Thymus (tissue), 11 donors: Measurements from ENCODE around the gene LRRC3. TPM values are rescaled to one million over a fixed set of nuclear protein-coding genes. Genes with fewer than 3 reads are reported as not detected.

Experiments used
- DNase-seq, 9 donors: peaks; one replicate each; pipeline ENCODE4 v3.0.0-alpha.2; 2013; ENCODE audit warnings: low spot score in 9 of 9, low read depth in 6 of 9, missing footprints in 1 of 9
- H3K27ac ChIP-seq, 2 donors: one replicate each; pipeline ENCODE4 v1.5.1; 2013; ENCODE audit warnings: control low read depth in 1 of 2, low read depth in 1 of 2, low read length in 1 of 2, mild to moderate bottlenecking in 1 of 2, moderate library complexity in 1 of 2
- H3K27me3 ChIP-seq, 2 donors: one replicate each; pipeline ENCODE4 v1.5.1; 2013; ENCODE audit warnings: low read length in 1 of 2; ENCODE audit not compliant: control insufficient read depth in 2 of 2, insufficient read depth in 1 of 2
- H3K36me3 ChIP-seq, 2 donors: one replicate each; pipeline ENCODE4 v1.5.1; 2013; ENCODE audit warnings: low read length in 1 of 2, mild to moderate bottlenecking in 1 of 2, moderate library complexity in 1 of 2; ENCODE audit not compliant: control insufficient read depth in 2 of 2, insufficient read depth in 2 of 2
- H3K4me1 ChIP-seq, 2 donors: one replicate each; pipeline ENCODE4 v1.5.1; 2013; ENCODE audit warnings: low read length in 2 of 2; ENCODE audit not compliant: control insufficient read depth in 2 of 2, insufficient read depth in 2 of 2
- H3K4me3 ChIP-seq, 2 donors: one replicate each; pipeline ENCODE4 v1.5.1; 2013; ENCODE audit warnings: low read length in 2 of 2, control low read depth in 1 of 2, mild to moderate bottlenecking in 1 of 2
- H3K9me3 ChIP-seq, 2 donors: one replicate each; pipeline ENCODE4 v1.5.1; 2013; ENCODE audit warnings: low read length in 1 of 2, mild to moderate bottlenecking in 1 of 2; ENCODE audit not compliant: control insufficient read depth in 2 of 2, insufficient read depth in 1 of 2
- WGBS: extraction: QIAGEN DNeasy Blood & Tissue Kit; methylation state at CpG from one replicate; pipeline ENCODE4 v1.1.7; 2013; 5-methylcytosine and 5-hydroxymethylcytosine counted together
- polyA plus RNA-seq: library from polyadenylated mRNA; stranded (reverse); fragments of 200-250 nt; gene quantifications from one replicate; pipeline ENCODE4 v1.2.3, GENCODE V29; 2013
- total RNA-seq: library from RNA; stranded (reverse); fragments of 120-200 nt; gene quantifications from one replicate; pipeline ENCODE4 v1.2.4, GENCODE V29; 2013
- donor health status: healthy.

LRRC3 gene
- total and polyA plus RNA-seq, 2 donors: 0.24 to 0.55 TPM

GRCh38 chr21:44467859-44468195 is 12.5 kb downstream of the LRRC3 start:
- no peak for DNase-seq
- 96% methylated on average over 15 of the region's 15 CpGs for WGBS
- H3K27me3 ChIP-seq: peaks cover 0 to 4% of the 10 kb centered on the region in 2 donors
- H3K27ac ChIP-seq: no peak overlapping the region
- H3K9me3 ChIP-seq: no peaks in the 10 kb centered on the region
- H3K4me3 ChIP-seq: no peak overlapping the region
- H3K4me1 ChIP-seq: no peaks in the 10 kb centered on the region
- no peaks in the 10 kb centered on the region for H3K36me3 ChIP-seq

GRCh38 chr21:44471341-44471740 is 16.0 kb downstream of the LRRC3 start:
- Histone ChIP-seq H3K27me3 (no peaks in the 10 kb centered on the region), H3K4me1 (no peaks in the 10 kb centered on the region), H3K27ac (no peak overlapping the region), H3K9me3 (no peaks in the 10 kb centered on the region), H3K36me3 (no peaks in the 10 kb centered on the region), H3K4me3 (no peak overlapping the region)
- no peak for DNase-seq

GRCh38 chr21:44471996-44472395 is 16.7 kb downstream of the LRRC3 start:
- no peak for DNase-seq
- no peaks in the 10 kb centered on the region for H3K36me3 ChIP-seq
- H3K4me3 ChIP-seq: no peak overlapping the region
- no peaks in the 10 kb centered on the region for H3K9me3 ChIP-seq
- no peak overlapping the region for H3K27ac ChIP-seq
- no peaks in the 10 kb centered on the region for H3K27me3 ChIP-seq
- WGBS: 95% methylated on average over 6 of the region's 6 CpGs
- no peaks in the 10 kb centered on the region for H3K4me1 ChIP-seq

- no peaks in the 10 kb centered on the region for H3K9me3 ChIP-seq
- WGBS: 94% methylated on average over 19 of the region's 19 CpGs
- H3K27ac ChIP-seq: no peak overlapping the region
- no peaks in the 10 kb centered on the region for H3K4me1 ChIP-seq
- no peak overlapping the region for H3K4me3 ChIP-seq
- peaks cover 0 to 3% of the 10 kb centered on the region in 2 donors for H3K27me3 ChIP-seq
- H3K36me3 ChIP-seq: no peaks in the 10 kb centered on the region
- no peak for DNase-seq
Measured at GRCh38 chr21:44473915-44474555, 18.7 kb downstream of the LRRC3 start.

- Histone ChIP-seq H3K4me1 (no peaks in the 10 kb centered on the region), H3K27ac (no peak overlapping the region), H3K27me3 (peaks cover 0 to 3% of the 10 kb centered on the region in 2 donors), H3K36me3 (no peaks in the 10 kb centered on the region), H3K4me3 (no peak overlapping the region), H3K9me3 (no peaks in the 10 kb centered on the region)
- 95% methylated on average over 17 of the region's 17 CpGs for WGBS
- no peak for DNase-seq
Measured at GRCh38 chr21:44475266-44475845, 20.0 kb downstream of the LRRC3 start.

- Histone ChIP-seq H3K27ac (no peak overlapping the region), H3K4me3 (no peak overlapping the region), H3K4me1 (no peaks in the 10 kb centered on the region), H3K27me3 (peaks cover 0 to 3% of the 10 kb centered on the region in 2 donors), H3K36me3 (no peaks in the 10 kb centered on the region), H3K9me3 (no peaks in the 10 kb centered on the region)
- no peak for DNase-seq
- 90% methylated on average over 8 of the region's 8 CpGs for WGBS
Measured at GRCh38 chr21:44477131-44477530, 21.8 kb downstream of the LRRC3 start.

- DNase-seq: no peak
- H3K4me3 ChIP-seq: no peak overlapping the region
- no peaks in the 10 kb centered on the region for H3K9me3 ChIP-seq
- peaks cover 0 to 3% of the 10 kb centered on the region in 2 donors for H3K27me3 ChIP-seq
- H3K36me3 ChIP-seq: no peaks in the 10 kb centered on the region
- H3K27ac ChIP-seq: no peak overlapping the region
- WGBS: 70% methylated on average over 7 of the region's 7 CpGs
- H3K4me1 ChIP-seq: no peaks in the 10 kb centered on the region
Measured at GRCh38 chr21:44477712-44478111, 22.4 kb downstream of the LRRC3 start.

GRCh38 chr21:44478124-44478800 is 23.0 kb downstream of the LRRC3 start:
- Histone ChIP-seq H3K27ac (no peak overlapping the region), H3K27me3 (peaks cover 0 to 3% of the 10 kb centered on the region in 2 donors), H3K36me3 (no peaks in the 10 kb centered on the region), H3K9me3 (no peaks in the 10 kb centered on the region), H3K4me3 (no peak overlapping the region), H3K4me1 (no peaks in the 10 kb centered on the region)
- no peak for DNase-seq
- WGBS: 90% methylated on average over 16 of the region's 16 CpGs

- H3K27me3 ChIP-seq: peaks cover 0 to 6% of the 10 kb centered on the region in 2 donors
- DNase-seq: no peak
- no peaks in the 10 kb centered on the region for H3K9me3 ChIP-seq
- 95% methylated on average over 5 of the region's 5 CpGs for WGBS
- no peak overlapping the region for H3K27ac ChIP-seq
- H3K4me3 ChIP-seq: no peak overlapping the region
- no peaks in the 10 kb centered on the region for H3K36me3 ChIP-seq
- H3K4me1 ChIP-seq: no peaks in the 10 kb centered on the region
Measured at GRCh38 chr21:44478801-44479167, 23.5 kb downstream of the LRRC3 start.
